ENCODE measurements around the gene TAS2R16.
"Not testable (repeated sequence)": the region's sequence is repeated elsewhere in the genome, so short reads cannot be mapped to it uniquely, and the experiment has no call there.

Gene TAS2R16

DNA sequence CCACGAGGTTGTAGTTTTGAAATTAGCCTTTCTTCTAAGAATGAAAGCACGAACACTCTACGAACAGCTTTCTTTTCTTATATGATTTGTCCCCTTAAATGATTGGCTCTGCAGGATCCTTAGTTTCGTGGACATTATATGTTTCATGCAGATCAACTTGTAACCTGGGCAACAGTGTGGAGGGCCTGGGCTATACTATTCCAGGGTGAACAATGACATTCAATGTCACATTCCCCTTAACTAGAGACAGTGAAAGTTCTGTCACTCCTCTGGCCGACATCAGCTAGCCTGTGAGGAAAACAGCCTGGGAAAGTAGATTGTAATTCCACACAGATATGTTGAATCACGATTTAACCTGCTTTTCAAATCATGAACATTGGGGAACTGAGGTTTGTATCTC is 23.4 kb downstream of the TAS2R16 start:
- DNase-seq (ENCODE audit: low spot score) = no peak

DNA sequence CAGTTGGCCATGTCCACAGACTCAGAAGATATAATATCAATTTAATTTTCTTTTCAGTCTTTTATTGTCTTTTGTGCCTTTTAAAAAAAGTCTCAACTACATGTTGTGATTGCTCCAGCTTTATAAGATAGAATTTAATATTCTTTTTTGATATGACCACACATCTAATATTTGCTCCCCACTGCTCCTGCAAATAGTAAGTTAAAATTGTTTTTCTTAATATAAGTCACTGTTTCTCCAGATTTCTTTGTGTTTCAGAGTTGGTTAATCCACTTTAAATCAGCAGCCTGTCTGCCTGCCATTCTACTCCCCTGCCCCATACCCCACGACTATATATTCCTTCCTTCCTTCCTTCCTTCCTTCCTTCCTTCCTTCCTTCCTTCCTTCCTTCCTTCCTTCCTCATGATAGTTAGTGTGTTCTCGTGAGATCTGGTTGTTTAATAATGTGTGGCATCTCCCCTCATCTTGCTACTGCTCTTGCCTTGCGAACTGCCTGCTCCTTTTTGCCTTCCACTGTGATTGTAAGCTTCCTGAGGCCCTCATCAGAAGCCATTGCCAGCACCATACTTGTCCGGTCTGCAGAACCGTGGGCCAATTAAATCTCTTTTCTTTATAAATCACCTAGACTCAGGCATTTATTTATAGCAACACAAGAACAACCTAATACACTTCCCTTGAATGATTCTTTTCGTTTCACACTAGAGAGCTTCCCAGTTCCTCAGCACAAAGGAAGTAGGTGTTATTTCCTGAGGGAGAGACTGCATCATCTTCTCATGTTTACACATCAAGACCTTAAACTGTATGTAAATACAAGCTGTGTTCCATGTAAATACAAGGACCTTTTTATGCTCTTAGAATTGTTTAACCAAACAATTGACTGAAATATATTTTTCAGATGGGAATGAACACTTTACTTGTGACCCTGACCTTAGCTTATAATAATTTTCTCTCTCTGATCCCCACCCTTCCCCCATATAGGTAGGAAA is 24.5 kb downstream of the TAS2R16 start:
- no peak for DNase-seq (ENCODE audit: low spot score)

DNA sequence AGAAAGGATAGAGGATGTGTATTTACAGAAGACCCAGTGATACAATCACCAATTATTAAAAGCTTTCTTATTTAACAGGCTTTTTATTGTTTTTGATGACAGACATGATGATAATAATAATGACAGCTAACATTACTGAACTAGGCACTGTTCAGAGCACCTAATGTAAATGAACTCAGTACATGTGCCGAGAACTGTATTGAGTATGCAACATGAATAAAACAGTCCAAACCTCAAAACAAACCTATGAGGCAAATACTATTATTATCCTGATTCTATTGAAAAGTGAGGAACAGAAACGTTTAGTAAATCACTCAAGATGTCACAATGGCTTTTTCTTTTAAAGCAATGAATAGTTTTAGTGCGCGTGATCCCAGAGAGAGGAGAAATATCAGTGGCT is 27.1 kb downstream of the TAS2R16 start:
- no peak for DNase-seq (ENCODE audit: low spot score)

DNA sequence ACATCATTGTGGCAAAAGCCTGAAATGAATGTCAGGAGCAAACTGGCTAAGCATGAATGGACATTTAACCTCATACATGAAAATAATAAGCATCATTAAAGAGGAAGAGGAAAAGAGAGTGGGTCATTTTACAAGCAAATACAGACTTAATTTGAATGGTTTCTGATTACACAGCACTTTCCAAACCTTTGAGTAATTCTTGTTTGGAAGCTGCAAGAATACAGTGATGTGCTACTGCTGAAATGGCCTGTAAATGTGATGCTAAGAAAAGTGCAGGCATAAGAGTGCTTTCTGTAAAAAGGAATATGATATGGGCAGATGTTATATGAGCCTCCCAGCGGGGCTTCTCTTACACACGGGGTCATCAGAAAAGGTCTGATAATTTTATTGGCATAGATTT is 30.2 kb downstream of the TAS2R16 start:
- no peak for DNase-seq (ENCODE audit: low spot score)

DNA sequence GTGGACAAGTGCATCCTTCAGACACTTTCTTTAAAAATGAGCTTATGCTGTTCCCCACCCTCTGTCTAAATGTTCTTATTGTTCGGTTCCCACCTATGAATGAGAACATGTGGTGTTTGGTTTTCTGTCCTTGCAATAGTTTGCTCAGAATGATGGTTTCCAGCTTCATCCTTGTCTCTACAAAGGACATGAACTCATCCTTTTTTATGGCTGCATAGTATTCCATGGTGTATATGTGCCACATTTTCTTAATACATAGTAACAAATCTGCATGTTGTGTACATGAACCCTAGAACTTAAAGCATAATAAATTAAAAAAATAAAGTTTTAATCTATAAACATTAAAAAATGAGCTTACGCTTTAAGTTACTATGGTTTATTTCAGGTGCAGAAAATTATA is 41.8 kb downstream of the TAS2R16 start:
- DNase-seq (ENCODE audit: low spot score) = not testable (repeated sequence)

DNA sequence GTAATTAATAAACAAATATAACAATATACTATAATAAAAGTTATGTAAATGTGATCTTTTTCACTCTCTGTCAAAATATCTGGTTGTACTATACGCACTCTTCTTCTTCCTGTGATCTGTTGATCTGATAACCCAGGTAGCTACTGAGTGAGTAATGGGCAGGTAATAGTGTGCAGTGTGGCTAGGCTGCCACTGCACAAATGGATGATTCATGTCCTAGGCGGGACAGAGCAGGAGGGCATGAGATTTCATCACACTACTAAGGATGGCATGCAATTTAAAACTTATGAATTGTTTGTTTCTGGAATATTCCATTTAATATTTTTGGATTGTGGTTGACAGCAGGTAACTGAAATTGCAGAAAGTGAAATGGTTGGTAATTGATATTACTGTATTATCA is 44.5 kb downstream of the TAS2R16 start:
- DNase-seq (ENCODE audit: low spot score) = no peak

DNA sequence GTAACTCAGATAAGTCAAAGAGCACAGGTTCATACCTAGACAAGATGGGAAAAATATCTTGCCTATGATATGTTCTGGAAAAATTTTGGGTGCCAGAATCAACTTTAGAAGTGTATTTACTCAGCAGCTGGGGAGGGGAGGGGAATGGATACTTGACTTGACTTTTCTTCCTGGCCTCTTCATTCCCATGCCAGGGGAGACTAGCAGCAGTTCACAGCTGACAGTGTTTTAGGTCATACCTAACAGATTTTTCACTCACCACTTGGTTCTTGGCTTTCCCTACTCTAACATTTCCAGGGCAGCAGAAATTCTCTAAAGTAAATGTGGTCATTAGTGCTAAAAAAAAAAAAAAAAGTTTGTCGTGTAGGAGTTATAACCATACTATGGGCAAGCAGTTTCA is 46.3 kb downstream of the TAS2R16 start:
- DNase-seq (ENCODE audit: low spot score) = no peak
